HG03045 (cell line): ENCODE results near the gene KRT86.
"Not testable (repeated sequence)": the region's sequence is repeated elsewhere in the genome, so short reads cannot be mapped to it uniquely, and the experiment has no call there.

ENCODE experiments used
- ATAC-seq: cut with Tn5 transposase; IDR thresholded peaks from one replicate; pipeline ENCODE4 v1.9.1; 2021; ENCODE audit warnings: mild to moderate bottlenecking, moderate library complexity; ENCODE audit not compliant: unreplicated experiment

KRT86 gene

DNA sequence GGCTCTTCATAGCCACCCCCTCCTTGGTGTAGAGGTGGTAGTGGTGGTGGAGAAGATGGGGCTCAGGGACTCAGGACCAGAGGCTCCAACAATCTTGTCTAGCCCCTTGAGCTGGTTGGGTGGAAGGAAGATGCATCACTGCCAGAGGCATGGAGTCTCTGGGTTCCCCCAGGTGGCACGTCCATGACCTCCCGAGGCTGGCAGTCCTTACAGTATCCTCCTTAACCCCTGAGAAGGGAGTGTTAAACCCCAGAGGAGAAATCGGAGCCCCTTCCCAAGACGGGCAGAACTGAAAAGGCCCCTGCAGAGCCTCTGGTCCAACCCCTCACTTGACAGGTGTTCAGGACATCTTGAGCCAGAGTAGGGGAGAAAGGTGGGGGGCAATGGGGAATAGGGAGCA is 37.6 kb downstream of the KRT86 start:
- no peak for ATAC-seq

DNA sequence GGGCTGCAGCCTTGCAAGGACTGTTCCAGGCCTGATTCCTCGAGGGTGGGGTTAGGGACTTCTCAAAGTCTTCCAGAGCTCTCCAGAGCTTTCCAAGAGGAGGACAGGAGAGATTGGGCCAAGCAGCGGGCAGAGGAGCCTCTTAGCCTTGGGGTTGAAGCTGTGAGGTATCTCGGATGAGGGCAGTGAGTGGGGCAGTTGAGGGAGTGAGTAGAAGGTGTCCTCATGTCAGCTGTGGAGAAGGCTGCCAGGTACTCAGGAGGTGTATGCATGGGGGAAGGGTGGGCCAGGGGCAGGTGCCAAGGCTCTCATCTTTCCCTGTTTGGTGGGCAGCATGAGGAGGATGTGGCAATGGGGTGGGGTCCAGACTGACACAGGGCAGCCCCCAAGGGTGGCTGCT is 39.0 kb downstream of the KRT86 start:
- ATAC-seq: no peak

DNA sequence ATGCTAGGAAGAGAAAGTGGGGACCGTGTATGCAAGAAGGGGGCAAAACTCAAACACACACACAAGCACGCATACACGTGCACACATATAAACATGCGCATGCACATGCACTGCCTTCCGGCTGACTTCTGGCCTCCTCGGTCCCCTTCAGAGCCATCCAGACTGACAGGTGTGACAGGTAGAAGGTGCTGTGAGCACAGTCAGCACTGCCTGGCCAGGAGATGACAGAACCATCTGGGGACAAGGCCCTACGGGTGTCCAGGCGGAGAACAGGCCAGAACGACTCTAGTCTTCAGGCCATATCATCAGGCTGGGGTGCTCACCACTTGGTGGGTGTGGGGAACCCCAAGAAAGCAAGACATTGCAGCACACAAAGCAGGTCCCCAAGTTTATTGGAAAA is 39.5 kb downstream of the KRT86 start:
- ATAC-seq: no peak

DNA sequence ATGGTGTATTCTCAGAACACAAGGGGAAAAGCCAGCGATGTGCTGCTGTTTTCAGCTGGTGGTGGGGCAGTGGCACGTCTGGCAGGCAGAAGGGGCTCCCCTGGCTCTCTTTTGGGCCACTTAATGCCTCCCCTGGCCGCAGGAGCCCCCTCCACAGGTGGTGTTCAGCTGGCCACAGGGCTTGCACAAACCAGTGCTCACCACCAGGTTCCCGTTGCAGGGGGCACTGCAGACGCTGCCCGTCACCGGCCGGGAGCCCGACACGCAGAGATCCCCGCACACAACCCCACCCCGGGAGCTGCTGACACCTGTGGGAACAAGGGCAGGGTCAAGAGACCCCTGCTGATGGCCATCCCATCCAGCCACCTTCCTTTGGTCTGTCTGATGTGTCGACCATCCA is 40.1 kb downstream of the KRT86 start:
- ATAC-seq: no peak

DNA sequence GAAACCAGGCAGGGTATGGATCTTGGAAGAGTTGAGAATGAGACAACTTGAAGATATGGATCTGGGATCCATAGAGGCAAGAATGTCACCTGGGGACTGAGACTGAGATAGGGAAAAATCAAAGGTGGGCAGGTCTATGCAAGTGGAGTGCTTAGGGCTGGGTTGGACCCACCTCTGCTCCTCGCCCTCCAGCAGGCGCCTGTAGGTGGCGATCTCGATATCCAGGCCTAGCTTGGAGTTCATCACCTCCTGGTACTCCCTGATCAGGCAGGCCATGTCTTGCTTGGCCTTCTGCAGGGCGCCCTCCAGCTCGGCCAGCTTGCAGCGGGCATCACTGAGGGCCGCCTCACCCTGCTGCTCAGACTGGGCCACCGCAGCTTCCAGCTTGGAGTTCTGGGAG is 41.3 kb downstream of the KRT86 start:
- ATAC-seq: not testable (repeated sequence)

DNA sequence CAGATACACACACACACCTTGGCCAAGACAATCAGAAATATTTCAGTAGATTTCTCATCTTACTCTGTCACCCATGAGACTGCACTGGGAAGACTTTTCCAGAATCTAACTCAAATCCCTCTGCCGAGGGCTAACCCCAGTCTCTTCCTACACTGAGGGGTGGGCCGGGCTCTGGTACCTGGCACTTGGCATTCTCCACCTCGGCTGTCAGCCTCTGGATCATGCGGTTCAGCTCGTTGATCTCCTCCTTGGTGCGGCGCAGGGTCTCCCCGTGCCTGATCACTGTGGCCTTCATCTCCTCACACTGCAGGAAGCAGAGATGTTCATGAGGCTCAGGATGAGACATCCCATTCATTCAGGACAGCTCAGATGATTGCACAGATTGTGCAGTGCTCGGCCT is 41.8 kb downstream of the KRT86 start:
- no peak for ATAC-seq

DNA sequence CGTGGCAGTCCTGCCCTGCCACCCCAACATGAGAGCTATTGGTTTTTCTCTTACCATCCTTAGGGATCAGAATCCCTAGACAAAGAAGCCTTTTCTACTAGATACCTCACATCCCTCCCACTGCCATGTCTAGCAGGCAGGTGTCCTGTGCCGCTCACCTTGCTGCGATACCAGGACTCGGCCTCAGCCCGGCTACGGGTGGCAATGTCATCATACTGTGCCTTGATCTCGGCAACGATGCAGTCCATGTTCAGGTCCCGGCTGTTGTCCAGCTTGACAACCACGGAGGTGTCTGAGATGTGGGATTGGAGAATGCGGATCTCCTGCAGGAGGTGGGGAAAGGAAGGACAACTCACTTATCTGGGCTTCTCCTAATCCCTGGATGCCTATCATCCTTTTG is 42.3 kb downstream of the KRT86 start:
- ATAC-seq: no peak

DNA sequence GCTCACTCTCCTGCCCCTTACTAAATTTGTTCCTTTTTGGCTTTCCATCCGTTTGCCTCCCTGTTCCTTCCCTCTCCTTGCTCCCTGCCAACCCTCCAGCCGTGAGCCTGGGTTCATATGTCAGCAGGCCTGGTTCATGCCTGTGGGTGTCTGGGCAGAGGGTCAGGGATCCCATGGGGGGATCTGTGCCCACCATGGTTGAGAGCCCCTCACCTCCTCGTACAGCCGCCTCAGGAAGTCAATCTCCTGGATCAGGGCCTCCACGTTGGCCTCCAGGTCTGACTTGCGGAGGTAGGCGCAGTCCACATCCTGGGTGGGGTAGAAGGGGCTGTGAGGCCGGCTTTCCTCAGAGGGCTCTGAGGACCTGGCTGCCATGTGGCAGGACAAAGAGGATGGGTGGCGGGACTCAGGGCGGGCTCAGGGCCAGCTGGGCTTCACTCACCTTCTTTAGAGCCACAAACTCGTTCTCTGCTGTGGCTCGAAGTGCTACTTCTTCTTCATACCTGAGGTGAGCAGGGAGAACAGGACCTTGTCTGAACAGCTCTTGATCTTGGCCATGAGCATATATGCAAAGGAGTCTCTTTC is 43.1 kb downstream of the KRT86 start:
- ATAC-seq: no peak

DNA sequence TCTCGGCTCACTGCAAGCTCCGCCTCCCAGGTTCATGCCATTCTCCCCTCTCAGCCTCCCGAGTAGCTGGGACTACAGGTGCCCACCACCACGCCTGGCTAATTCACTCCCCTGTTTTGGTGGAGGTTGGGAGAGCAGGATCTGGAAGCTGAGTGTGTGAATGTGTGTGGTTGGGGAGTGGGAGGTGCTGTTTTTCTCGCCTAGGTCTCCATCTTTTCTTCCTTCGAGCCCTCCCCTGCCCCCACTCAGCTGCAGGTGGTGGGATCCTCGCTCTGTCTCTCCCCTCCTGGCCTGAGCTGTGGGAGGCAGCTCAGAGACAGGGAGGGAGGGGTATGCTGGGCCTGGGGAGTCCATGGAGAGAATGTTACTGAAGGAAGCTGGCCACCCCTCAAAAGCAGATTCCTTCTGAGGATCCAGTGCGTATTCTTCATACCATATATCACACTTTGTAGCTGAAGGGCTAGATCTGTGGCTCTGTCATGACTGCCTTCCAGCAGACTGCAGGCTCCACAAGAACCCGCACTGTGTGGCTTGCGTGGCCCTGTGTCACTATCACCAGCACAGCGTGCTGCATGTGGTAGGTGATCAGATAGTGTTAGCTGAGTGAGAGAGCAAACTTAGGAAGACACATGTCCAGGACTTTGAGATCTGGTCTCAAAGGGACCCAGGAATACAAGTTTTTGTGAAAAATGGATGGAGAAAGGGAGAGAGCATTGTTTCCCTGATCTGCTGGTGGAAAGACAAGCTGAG is 44.0 kb downstream of the KRT86 start:
- no peak for ATAC-seq

DNA sequence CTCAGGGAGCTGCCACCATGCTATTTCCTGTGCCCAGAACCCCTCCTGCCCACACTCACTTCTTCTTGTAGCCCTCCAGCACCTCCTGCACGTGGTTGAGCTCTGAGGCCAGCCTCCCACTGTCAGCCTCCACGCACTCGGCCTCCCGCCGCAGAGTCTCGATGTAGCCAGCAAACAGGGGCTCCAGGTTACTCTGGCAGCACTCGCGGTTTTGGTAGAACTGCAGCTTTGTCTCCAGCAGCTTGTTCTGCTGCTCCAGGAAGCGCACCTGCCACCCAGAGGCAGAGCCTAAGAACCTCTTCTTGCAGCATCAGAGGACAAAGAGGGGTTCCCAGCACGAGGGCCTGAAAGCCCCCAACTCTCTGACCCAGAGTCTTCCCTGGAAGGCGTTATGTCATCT is 44.7 kb downstream of the KRT86 start:
- no peak for ATAC-seq

DNA sequence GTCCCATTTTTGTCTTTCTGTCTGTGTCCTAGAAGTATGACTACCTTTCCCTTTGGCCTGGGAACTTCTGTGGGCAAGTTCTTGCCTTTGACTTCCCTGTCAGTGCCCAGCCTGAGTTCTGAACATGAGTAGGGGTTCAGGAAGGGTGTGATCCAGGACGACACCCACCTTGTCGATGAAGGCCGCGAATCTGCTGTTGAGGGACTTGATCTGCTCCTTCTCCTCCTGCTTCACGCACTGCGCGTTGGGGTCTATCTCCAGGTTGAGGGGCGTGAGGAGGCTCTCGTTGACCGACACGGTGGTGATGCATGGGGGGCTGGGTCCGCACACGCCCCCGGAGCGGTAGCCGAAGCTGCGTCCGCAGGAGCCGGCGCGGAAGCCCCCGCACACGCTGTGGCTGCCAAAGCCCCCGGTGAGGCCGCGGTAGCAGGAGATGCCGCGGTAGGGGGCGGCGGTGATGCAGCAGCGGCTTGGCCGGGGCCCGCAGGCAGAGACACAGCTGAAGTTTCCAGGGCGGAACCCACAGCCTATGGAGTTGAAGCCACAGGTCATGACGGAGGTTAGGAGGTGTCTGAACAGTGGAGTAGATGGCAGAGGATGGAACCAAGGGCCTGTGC is 46.4 kb downstream of the KRT86 start, which contains the start of gene KRT83:
Gene KRT83 (minus strand): TSS at position 615 of the 617 bp plus-strand sequence. CDS start 63 bp downstream, at position 552.
- ATAC-seq: no peak

DNA sequence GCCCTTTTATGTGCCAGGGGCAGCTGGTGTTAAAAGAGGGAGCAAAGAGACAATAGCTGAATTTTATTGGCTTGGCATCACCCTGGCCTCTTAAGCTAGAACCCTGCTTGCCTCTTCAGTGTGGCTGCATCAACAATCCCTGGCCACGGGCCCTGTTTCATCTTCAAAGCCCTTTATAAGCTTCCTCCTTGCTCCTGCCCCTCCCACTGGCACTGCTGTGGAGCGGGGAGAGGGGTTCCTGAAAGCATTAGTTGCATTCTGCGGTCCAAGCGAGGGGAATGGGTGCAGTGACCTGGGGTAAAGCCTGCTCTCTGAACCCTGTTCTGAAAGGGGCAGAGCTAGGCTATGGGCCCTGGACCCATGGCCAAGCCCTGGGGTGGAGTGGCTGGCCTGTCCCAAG is 47.0 kb downstream of the KRT86 start:
- no peak for ATAC-seq

DNA sequence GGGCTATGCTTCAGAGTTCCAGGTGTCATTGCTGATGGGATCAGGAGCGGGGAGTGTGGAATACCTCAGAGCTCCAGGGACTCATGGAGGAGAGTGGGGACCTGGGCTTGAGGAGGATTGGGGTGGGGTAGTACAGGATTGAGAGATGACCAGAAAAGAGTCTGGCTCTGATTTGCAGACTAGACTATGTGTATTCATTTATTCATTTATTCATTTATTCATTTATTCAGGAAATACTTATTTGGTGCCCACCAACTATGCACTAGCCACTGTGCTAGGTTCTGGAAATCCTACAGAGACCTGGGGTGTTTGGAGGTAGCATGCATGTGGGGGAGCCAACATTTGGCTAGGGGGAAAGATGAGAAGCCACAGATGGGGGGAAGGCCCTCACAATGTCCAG is 47.6 kb downstream of the KRT86 start:
- no peak for ATAC-seq

DNA sequence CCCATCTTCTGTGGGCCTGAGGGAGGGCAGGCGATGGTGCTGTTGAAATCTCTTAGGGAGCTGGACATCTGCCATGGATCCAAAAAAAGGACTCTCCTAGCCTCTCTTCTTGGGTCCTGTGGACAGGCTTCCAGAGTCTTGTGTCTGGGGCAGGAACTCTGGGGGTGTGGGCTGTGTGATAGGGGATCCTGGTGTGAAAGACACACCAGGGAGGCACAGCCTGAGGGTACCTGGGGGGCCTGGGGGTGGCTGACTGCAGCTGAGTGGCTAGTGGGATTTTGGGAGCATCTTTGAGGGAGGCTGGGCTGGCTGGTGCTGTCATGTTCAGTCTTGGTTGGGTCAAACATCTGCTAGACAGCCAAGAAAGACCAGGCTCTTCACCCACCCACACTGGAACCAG is 48.6 kb downstream of the KRT86 start:
- ATAC-seq: no peak

DNA sequence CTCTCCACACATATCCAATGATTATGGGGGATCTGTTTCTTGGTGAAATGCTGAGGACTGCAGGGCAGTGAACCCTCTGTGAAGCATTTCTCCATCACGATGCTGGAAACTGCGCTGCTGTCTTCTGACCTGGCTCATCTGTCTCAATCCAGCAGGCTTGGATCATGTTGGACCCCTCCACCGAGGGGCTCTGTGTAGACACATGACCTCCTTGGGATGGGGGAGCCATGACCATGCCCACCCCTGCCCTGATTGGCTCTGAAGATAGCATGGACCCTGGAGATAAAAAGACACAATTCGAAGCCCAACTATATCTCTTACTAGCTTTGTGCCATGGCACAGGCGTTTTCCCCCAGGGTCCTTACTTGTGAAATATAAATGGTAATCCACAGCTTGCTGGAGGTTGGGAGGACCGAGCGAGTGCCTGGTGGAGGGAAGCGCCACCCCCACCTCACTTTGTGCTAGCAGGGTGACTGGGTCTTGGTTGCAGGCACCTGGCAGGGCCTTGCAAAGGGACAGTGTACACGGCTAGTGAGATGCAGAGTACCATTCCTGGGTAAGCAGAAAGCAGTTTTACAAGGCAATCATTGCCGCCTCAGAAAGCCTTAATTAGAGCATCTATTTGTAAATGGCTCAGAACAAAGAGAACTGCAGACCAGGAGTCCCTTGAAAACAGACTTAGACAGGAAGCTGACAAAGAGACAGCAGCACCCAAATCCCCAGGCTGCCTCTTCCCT is 49.1 kb downstream of the KRT86 start:
- no peak for ATAC-seq

DNA sequence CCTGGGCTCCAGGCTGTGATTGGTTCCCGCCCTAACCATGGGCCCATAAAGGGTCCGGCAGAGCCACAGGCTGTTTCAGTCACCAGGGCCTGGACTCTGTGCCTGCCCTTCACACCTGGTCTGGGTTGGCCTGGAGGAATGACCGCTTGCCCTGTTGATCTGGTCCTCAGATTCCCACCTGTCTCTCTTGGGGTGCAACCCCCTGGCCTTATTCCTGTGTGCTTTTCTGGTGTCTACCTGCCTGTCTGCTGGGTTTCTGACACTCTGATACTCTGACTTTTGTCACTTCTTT is 49.7 kb downstream of the KRT86 start:
- no peak for ATAC-seq

DNA sequence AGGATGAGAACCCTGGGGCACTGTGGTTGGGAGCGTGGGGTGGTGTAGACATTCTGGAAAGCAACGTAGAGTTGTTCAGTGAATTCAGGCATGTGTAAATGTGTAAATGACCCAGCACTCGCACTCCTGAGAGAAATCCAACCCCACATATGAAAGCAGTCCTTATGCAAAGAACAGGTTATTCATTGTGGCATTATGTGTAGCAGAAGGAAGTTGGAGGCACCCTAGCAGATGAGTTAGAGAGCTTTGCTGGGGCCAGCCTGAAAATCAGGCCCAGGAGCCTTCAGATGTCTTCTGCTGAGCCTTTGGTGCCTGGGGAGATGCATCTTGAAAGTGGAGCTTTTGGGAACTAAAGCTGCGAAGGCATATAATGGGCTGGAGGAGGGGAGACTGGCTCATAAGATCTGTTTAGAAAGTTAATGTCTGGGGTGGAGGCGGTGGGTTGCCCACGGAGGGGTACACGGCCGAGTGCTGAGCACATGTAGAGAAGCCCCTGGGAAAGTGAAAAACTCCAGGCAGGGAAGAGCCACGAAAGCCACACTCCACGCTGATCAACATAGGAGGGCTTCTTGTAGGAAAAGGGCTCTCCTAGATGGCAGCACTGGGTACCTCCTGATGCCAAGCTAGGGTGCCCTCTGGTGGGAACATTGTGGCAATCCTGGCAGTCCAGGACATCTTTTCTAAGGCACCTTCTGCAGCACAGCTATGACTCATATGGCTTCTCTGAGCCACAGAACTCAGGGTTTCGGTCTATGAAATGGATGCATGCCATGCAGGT is 52.8 kb downstream of the KRT86 start:
- ATAC-seq: peak; percentile 80

DNA sequence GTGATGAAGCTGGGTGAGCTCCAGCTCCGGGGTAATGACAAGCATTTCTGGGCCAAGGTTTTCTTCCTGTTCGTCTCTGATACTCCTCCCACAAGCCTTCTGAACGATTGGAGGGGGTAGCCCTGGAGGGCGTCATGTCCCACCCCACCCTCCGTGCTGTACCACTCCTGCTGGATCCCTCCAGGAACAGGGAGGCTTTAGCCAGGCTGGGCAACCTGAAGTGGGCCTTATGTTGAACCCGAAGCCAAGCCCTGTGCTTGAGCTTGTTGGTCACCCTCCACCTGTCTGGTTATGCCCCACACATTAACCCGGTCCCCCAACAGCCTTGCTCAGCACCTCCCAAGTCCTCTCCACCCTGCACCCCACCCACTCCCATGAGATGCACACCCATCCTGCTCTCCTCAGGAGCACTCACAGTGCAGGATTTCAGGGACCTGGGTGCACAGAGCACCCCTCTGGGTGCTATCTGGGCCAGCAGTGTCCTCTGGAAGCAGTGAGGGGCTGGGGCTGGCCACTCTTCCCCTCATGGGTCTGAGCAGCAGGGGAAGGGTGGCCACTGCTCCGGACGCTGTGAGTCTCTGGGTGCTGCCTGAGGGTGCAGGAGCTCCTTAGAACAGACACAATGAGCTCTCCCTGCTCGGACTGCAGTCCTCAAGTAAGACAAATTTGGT is 53.5 kb downstream of the KRT86 start:
- no peak for ATAC-seq

DNA sequence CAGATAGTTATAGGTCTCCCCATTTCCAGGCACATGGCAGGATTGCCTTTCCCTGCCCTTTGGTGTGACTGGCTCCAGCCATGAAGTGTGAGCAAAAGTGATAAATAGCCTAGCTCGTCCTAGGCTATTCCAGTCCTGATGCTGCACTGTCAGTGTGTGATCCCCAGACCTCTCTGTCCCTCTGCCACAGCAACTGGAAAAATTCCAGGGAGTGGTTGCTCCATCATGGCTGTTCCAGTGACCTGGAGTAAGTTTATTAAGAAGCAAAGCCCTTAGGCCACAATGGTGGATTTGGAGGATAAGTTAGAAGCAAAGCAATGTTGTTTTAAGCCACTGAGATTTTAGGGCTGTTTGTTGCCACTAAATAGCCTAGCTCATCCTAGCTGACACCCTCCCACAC is 56.6 kb downstream of the KRT86 start:
- no peak for ATAC-seq

DNA sequence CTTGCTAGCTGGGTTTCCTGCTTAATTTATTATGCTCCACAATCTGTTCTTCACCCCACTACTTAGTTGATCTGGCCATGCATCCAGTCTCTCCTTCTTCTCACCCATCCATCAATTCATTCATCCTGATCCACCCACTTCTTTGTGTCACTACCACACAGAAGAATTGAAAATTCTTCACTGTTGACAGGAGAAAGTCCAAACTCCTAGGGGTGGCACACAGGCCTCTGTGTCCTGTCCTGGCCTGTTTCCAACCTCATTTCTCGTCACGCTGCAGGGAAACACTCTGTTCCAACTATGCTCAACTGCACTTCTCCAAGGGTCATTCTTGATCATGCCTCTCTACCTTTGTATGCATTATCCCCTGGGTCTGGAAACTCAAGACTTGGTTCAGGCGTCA is 57.4 kb downstream of the KRT86 start:
- no peak for ATAC-seq

DNA sequence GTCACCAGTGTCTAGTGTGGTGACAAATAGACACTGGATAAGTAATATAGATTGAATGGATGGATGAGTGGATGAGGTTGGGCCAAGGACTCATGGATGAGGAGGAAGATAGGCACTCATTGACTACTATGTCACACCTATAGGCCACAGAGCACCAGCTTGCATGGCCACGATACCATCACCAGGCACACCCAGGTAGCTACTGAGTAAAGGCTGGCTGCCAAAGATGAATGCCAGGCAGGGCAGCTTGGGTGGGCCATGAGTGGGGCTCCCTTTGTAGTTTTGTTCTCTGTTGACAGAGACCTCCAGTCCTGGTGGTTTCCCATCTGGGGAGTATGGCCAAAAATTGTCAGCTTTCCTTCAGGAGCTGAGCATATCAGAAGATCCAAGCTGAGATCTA is 57.9 kb downstream of the KRT86 start:
- ATAC-seq: no peak
